GM13977 (cell line): ENCODE data around the gene CNNM3.
"Not testable (repeated sequence)": the region's sequence is repeated elsewhere in the genome, so short reads cannot be mapped to it uniquely, and the experiment has no call there.

Source experiments
- DNase-seq: peaks from one replicate; pipeline ENCODE4 v3.0.0; 2012; ENCODE audit warnings: low spot score
- in situ Hi-C: fragments of 300-500 bp; cut with MboI; formaldehyde crosslinking; loops from one replicate; pipeline ENCODE4 v1.12.0; 2022; ENCODE audit warnings: low sequenced_read_pairs, low pct_unique_long_range_greater_than_20kb, mixed read lengths, inconsistent platforms; ENCODE audit not compliant: unreplicated experiment
- TF ChIP-seq, protein P1 (sequence below): IDR thresholded peaks from 2 replicates; pipeline ENCODE4 v1.5.1; 2012; ENCODE audit warnings: mild to moderate bottlenecking, control low read depth; ENCODE audit not compliant: insufficient read depth; ENCODE audit errors: extremely low read depth, missing control alignments

CNNM3 gene

DNA sequence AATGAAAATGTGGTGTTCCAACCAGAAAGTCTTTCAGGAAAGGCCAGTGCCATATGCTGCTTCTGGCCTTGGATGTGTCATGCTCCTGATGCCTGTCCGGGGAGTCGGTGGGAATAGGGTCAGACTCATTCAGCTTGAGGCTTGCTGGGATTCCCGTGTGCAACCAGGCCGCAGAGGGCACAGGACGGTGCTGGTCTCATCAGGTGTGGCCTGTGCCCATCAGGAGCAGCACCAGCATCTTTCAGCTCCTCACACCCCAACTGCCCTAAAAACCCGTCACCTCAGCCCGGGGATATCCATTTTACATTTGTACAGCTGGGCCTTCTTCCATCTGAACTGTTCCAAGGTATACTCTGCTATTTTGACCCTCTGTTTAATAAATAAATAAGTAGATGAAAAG is 13.3 kb upstream of the CNNM3 start:
- in situ Hi-C loops, result no loop called here
- TF ChIP-seq, protein P1, sequence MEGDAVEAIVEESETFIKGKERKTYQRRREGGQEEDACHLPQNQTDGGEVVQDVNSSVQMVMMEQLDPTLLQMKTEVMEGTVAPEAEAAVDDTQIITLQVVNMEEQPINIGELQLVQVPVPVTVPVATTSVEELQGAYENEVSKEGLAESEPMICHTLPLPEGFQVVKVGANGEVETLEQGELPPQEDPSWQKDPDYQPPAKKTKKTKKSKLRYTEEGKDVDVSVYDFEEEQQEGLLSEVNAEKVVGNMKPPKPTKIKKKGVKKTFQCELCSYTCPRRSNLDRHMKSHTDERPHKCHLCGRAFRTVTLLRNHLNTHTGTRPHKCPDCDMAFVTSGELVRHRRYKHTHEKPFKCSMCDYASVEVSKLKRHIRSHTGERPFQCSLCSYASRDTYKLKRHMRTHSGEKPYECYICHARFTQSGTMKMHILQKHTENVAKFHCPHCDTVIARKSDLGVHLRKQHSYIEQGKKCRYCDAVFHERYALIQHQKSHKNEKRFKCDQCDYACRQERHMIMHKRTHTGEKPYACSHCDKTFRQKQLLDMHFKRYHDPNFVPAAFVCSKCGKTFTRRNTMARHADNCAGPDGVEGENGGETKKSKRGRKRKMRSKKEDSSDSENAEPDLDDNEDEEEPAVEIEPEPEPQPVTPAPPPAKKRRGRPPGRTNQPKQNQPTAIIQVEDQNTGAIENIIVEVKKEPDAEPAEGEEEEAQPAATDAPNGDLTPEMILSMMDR, result no peak
- DNase-seq, result no peak

DNA sequence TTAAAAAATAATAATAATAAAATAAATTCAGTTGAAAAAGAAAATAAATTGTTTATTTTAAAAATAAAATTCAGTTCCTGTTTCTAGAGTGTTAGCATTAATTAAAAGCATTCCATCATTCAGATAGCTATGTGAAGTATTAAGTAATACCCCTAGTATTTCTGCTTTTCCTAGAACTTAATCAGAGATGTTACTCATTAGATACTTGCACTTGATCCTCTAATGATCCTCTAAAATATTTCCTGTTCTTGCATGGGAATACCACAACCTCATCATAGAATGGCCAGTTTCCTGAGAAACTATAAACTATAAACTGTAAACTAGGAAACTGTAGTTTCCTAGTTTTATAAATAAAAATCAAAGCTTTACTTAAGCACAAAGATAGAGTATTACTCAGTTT is 11.1 kb upstream of the CNNM3 start:
- no peak for DNase-seq
- in situ Hi-C loops, result no loop called here
- TF ChIP-seq, protein P1, result no peak

DNA sequence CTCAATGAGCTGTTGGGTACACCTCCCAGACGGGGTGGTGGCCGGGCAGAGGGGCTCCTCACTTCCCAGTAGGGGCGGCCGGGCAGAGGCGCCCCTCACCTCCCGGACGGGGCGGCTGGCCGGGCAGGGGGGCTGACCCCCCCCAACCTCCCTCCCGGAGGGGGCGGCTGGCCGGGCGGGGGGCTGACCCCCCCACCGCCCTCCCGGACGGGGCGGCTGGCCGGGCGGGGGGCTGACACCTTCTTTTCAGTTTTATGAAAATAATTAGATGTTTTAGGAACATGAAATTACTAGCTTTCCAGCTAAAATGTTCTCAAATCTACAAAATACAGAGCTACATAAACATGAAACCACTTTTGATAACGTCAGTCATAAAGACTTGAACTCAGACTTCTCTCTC is 10.1 kb upstream of the CNNM3 start:
- DNase-seq, in situ Hi-C loops: not testable (repeated sequence)

DNA sequence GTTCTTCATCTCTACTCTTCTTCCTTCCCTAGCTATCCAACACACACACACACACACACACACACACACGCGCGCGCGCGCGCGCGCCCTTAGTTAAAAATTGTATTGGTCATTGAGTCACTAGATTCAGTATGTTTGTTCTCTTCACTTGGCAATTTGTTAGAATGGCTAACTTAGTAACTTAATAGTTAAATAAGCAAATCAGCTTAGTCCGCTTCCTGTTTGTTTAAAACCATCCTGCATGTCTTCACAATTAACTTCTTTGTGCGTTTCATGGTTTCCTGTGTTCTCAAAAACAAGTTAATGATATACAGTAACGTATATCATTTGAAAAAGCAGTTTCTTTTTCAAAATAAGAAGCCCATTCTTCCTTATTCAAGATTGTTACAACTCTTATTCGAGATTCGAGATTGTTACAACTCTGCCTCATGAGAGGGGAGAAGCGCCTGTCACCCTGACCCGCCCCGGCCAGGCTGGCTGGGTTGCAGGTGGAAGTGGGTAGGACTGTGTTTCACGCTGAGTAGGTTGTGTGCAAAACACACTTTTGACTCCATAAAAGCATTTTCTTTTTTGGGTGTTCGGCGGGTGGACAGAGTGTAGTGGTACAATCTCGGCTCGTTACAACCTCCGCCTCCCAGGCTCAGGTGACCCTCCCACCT is 9.5 kb upstream of the CNNM3 start:
- DNase-seq, result peak; percentile 62
- TF ChIP-seq, protein P1, result no peak
- in situ Hi-C loops, result no loop called here

DNA sequence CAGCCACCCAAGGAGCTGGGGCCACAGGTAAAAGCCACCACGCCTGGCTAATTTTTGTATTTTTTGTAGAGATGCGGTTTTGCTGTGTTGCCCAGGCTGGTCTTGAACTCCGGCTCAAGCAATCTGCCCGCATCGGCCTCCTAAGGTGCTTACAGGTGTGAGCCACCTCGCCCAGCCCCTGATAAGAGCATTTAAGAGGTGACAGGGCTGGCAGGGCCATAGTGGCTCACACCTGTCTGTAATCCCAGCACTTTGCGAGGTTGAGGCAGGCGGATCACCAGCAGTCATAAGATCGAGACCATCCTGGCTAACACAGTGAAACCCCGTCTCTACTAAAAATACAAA is 9.0 kb upstream of the CNNM3 start:
- DNase-seq, result no peak
- in situ Hi-C loops, result no loop called here
- TF ChIP-seq, protein P1, result no peak

DNA sequence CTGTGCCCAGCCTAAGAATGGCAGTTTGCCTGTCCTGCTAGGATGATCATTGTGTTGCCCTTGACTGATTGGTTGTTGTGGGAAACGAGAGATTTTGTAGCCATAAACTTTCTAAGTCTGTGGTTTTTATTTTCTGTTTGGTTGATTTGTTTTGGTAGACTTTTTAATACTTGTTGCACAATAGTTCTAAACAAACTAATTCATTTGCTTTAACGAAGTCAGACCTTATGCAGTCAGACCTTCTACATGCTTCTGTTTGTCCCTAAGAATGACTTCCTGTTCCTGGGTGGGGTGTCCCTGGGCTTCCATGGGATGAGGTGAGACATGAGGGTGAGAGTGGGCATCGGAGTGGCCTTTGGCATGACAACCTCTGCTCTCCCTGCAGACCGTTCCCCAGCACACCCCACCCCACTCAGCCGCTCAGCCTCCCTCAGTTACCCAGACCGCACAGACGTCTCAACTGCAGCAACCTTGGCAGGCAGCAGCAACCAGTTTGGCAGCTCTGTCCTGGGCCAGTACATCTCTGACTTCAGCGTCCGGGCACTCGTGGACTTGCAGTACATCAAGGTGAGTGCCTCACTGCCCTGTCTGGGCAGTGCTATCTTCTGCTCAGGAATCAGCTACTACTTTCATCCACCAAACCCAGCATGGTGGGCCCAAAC is 7.8 kb upstream of the CNNM3 start:
- in situ Hi-C loops, result no loop called here
- TF ChIP-seq, protein P1, result no peak
- no peak for DNase-seq

DNA sequence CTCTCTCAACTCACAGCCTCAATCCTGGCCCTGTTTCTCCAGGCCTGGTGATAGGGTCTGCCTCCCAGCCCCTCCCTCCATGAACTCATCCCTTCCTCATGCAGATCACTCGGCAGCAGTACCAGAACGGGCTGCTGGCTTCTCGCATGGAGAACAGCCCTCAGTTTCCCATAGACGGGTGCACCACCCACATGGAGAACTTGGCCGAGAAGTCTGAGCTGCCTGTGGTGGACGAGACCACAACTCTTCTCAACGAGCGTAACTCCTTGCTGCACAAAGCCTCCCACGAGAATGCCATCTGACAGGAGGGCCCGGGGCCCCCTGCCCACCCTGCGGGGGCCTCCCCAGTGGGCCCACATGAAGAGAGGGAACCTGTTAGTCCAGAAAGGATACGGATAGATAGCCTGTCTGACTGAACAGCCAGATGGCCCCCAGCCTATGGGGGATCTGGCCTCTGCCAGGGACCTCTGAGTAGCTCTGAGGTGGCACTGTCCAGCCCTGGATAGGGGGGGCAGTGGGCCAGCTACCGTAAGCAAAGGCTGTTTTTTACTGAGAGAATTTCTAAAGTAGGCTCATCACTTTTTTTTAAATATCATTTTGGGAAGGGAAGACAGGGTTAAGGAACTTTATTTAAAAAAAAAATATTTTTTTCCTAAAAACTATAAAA is 6.7 kb upstream of the CNNM3 start:
- TF ChIP-seq, protein P1, result no peak
- in situ Hi-C loops, result no loop called here
- DNase-seq, result no peak
